ENCODE measurements around the gene PTK6. TPM values are rescaled to one million over a fixed set of nuclear protein-coding genes. Genes with fewer than 3 reads are reported as not detected.
"Not testable (repeated sequence)": the region's sequence is repeated elsewhere in the genome, so short reads cannot be mapped to it uniquely, and the experiment has no call there.

The PTK6 gene
- total RNA-seq, 1 experiment from 2014 or later: not detected

GRCh38 chr20:63568986-63569949, 32.1 kb upstream of the PTK6 start:
- DNase-seq (ENCODE audit: low spot score): no peak

GRCh38 chr20:63568170-63568981, 31.2 kb upstream of the PTK6 start:
- DNase-seq (ENCODE audit: low spot score): no peak

- no peak for DNase-seq (ENCODE audit: low spot score)
Observed at GRCh38 chr20:63567386-63568169, 30.4 kb upstream of the PTK6 start.

GRCh38 chr20:63567136-63567385, 29.9 kb upstream of the PTK6 start:
- DNase-seq (ENCODE audit: low spot score): no peak

GRCh38 chr20:63566395-63567135, 29.4 kb upstream of the PTK6 start:
- no peak for DNase-seq (ENCODE audit: low spot score)

- no peak for DNase-seq (ENCODE audit: low spot score)
Observed at GRCh38 chr20:63565699-63566335, 28.6 kb upstream of the PTK6 start.

GRCh38 chr20:63565021-63565698, 28.0 kb upstream of the PTK6 start:
- DNase-seq (ENCODE audit: low spot score): no peak

GRCh38 chr20:63564036-63564810, 27.0 kb upstream of the PTK6 start:
- DNase-seq (ENCODE audit: low spot score): no peak

GRCh38 chr20:63563225-63563935, 26.2 kb upstream of the PTK6 start:
- no peak for DNase-seq (ENCODE audit: low spot score)

- DNase-seq (ENCODE audit: low spot score): no peak
Observed at GRCh38 chr20:63562461-63563224, 25.5 kb upstream of the PTK6 start.

- no peak for DNase-seq (ENCODE audit: low spot score)
Observed at GRCh38 chr20:63561624-63562396, 24.6 kb upstream of the PTK6 start.

GRCh38 chr20:63560856-63561609, 23.9 kb upstream of the PTK6 start:
- DNase-seq (ENCODE audit: low spot score): no peak

GRCh38 chr20:63560333-63560805, 23.2 kb upstream of the PTK6 start:
- no peak for DNase-seq (ENCODE audit: low spot score)

- DNase-seq (ENCODE audit: low spot score): not testable (repeated sequence)
Observed at GRCh38 chr20:63559485-63560332, 22.5 kb upstream of the PTK6 start.

GRCh38 chr20:63558804-63559484, 21.8 kb upstream of the PTK6 start:
- DNase-seq (ENCODE audit: low spot score): no peak

All from H4 (cell line).